AG04450 (cell line): Measurements from ENCODE around the gene PTGR1. TPM values are rescaled to one million over a fixed set of nuclear protein-coding genes. Genes with fewer than 3 reads are reported as not detected.
A peak's percentile ranks its signal among the peaks of the same experiment; 100 is the strongest.

Experiments
- CTCF ChIA-PET: fragments of 300-600, 350-600 bp; formaldehyde crosslinking; extraction: SDS; loops from one replicate; lab custom pipeline; 2022; ENCODE audit warnings: antibody characterized with exemption, inconsistent platforms; lab: Charles Lee
- POLR2A ChIA-PET: fragments of 350-600 bp; formaldehyde crosslinking; extraction: SDS; loops from one replicate; lab custom pipeline; 2021; ENCODE audit warnings: antibody characterized with exemption, inconsistent platforms; lab: Yijun Ruan, JAX
- DNase-seq: peaks from one replicate; pipeline ENCODE4 v3.0.0-alpha.2; 2011; ENCODE audit warnings: low read depth, low spot score
- H3K27ac ChIP-seq: one replicate; pipeline ENCODE4 v1.5.1; 2012; ENCODE audit warnings: low read depth, low read length, control low read depth
- H3K27me3 ChIP-seq: one replicate; pipeline ENCODE4 v1.6.0; 2012; ENCODE audit warnings: low read length; ENCODE audit not compliant: control insufficient read depth, insufficient read depth
- H3K4me3 ChIP-seq: 2 replicates; pipeline ENCODE4 v1.5.1; 2011; ENCODE audit warnings: mild to moderate bottlenecking, low read depth, low read length, control low read depth
- H3K9me3 ChIP-seq: 2 replicates; pipeline ENCODE4 v1.5.1; 2012; ENCODE audit warnings: low read length; ENCODE audit not compliant: control insufficient read depth, insufficient read depth
- polyA plus RNA-seq: library from polyadenylated mRNA; depleted of rRNA; stranded (reverse); fragments of >200 nt; gene quantifications from 2 replicates; pipeline ENCODE4 v1.2.3, GENCODE V29; 2011
- TF ChIP-seq, protein P1 (sequence below): IDR thresholded peaks from 2 replicates; pipeline ENCODE4 v1.5.1; 2011; ENCODE audit warnings: low read depth, low read length, control low read depth, inconsistent platforms

The PTGR1 gene
- polyA plus RNA-seq, 1 experiment: 173 TPM

DNA sequence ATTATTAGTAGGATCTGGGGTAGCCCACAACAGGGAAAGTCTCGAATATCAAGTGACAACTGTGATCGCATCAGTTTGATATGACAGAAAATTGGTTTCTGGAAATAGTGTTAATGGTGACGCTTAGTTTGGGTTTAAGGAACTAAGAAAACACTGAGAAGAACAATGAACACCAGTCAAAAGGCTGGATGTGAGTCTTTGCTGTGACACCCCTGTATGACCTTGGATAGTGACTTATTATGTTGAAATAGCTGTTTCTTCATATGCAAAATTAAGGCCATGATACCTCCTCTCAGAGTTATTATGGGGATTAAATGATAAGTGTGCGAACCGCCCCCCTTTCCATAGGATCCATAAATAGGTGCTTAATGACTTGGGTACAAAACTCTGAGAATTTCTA lies 32.6 kb upstream of the PTGR1 start:
- no peak overlapping the region for H3K27ac ChIP-seq
- H3K4me3 ChIP-seq: peak overlapping the region; percentile 92
- no peaks in the 10 kb centered on the region for H3K27me3 ChIP-seq
- H3K9me3 ChIP-seq: no peaks in the 10 kb centered on the region
- CTCF ChIA-PET: no interaction called here
- TF ChIP-seq, protein P1, sequence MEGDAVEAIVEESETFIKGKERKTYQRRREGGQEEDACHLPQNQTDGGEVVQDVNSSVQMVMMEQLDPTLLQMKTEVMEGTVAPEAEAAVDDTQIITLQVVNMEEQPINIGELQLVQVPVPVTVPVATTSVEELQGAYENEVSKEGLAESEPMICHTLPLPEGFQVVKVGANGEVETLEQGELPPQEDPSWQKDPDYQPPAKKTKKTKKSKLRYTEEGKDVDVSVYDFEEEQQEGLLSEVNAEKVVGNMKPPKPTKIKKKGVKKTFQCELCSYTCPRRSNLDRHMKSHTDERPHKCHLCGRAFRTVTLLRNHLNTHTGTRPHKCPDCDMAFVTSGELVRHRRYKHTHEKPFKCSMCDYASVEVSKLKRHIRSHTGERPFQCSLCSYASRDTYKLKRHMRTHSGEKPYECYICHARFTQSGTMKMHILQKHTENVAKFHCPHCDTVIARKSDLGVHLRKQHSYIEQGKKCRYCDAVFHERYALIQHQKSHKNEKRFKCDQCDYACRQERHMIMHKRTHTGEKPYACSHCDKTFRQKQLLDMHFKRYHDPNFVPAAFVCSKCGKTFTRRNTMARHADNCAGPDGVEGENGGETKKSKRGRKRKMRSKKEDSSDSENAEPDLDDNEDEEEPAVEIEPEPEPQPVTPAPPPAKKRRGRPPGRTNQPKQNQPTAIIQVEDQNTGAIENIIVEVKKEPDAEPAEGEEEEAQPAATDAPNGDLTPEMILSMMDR: no peak
- no peak for DNase-seq
- POLR2A ChIA-PET: interaction anchor here (1.0 to 1.8 kb wide), 6 partner anchors 9 to 33 kb away, joined by 3 to 13 read pairs (median 5); partner anchors contain the start of genes GNG10 and PTGR1

DNA sequence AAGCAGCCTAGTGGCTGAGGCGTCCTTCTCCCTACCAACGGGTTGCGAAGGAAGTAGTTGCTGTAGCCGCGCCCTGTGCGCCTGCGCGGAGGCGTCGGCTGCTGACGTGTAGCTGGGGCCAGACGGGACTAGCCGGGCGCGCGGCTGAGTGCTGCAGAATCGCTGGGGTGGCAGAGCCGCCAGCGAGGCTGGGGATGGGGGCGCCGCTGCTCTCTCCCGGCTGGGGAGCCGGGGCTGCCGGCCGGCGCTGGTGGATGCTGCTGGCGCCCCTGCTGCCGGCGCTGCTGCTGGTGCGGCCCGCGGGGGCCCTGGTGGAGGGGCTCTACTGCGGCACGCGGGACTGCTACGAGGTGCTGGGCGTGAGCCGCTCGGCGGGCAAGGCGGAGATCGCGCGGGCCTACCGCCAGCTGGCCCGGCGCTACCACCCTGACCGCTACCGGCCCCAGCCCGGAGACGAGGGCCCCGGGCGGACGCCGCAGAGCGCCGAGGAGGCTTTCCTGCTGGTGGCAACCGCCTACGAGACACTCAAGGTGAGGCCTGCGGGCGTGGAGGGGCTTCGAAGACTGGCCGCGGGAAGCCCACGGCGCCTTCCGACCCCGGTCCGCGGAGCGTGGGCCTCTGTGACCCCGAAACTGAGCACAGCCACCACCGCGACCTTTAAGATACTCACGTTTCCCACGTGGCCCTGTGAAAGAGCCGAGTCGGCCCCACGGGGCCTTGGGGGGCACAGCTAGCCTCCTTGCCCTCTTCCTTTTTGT lies 31.9 kb upstream of the PTGR1 start, which contains the start of gene DNAJC25:
Gene DNAJC25 (plus strand): TSS at position 121 of the 758 bp plus-strand sequence. CDS start 74 bp downstream, at position 195.
- POLR2A ChIA-PET: interaction anchor here (0.6 to 1.8 kb wide), 14 partner anchors 9 to 748 kb away, joined by 3 to 13 read pairs (median 4); partner anchors contain the start of genes GNG10, HSDL2, PTGR1 and ZNF483
- H3K9me3 ChIP-seq: no peaks in the 10 kb centered on the region
- peak within 1 kb of the TSS; percentile 41 for H3K27ac ChIP-seq
- H3K4me3 ChIP-seq: peak within 1 kb of the TSS; percentile 92
- H3K27me3 ChIP-seq: no peaks in the 10 kb centered on the region
- CTCF ChIA-PET: no interaction called here
- DNase-seq: peak; percentile 97
- TF ChIP-seq, protein P1: no peak

DNA sequence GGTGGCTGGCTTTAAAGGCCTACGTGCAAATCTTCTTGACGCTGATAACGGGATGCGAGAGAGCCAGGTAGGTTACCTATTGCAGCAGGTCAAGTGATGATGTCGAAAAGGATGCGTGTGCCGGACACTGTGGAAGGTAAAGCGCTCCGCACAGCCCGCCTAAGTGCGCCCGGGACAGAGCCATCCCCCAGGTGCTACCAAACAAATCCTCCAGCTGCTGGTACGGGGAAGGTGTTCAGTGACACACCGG lies 31.4 kb upstream of the PTGR1 start:
- TF ChIP-seq, protein P1: no peak
- no peak for DNase-seq
- peak overlapping the region; percentile 92 for H3K4me3 ChIP-seq
- ChIA-PET POLR2A (interaction anchor here (0.6 to 1.8 kb wide), 14 partner anchors 8 to 749 kb away, joined by 3 to 13 read pairs (median 4); partner anchors contain the start of genes GNG10, HSDL2, PTGR1 and ZNF483), CTCF (no interaction called here)
- H3K9me3 ChIP-seq: no peaks in the 10 kb centered on the region
- H3K27me3 ChIP-seq: no peaks in the 10 kb centered on the region
- H3K27ac ChIP-seq: no peak overlapping the region

DNA sequence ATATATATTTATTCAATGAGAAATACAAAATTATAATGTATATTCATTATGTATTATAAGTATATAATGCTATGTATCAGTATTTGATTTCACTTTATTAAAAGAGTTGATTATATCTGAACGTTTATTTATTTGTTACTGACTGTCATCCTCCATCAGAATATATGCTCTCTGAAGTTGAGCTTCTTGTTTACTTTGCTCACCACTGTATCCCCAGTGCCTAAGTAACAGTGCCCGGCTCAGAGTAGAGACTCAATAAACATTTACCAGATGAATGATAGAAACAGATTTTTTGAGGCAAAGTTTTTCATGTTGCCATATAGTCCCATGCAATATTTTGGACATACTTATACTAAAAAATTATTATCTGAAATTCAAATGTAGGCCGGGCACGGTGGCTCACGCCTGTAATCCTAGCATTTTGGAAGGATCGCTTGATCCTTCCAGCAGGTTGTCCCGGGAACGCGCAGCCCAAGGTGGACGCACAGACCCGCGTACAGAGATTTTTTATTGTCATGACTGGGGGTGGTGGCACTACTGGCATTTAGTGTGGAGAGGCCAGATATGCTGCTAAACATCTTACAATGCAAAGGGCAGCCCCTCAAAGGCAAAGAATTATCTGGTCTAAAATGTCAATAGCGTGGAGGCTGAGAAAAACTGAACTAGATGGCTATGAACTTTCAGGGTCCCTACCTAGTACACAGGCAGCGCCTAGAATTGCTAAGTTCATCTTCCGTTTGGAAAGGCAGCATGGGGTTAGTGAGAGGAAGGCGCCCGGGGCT lies 30.9 kb upstream of the PTGR1 start:
- H3K4me3 ChIP-seq: peak overlapping the region; percentile 92
- H3K27ac ChIP-seq: no peak overlapping the region
- H3K9me3 ChIP-seq: no peaks in the 10 kb centered on the region
- CTCF ChIA-PET: no interaction called here
- no peak for DNase-seq
- TF ChIP-seq, protein P1: no peak
- no peaks in the 10 kb centered on the region for H3K27me3 ChIP-seq
- POLR2A ChIA-PET: interaction anchor here (0.6 to 1.8 kb wide), 13 partner anchors 12 to 749 kb away, joined by 3 to 13 read pairs (median 4); partner anchors contain the start of genes GNG10, HSDL2, PTGR1 and ZNF483
